EL (cell line): ENCODE results near the gene GLDC.
"Not testable (repeated sequence)": the region's sequence is repeated elsewhere in the genome, so short reads cannot be mapped to it uniquely, and the experiment has no call there.

ENCODE experiments used
- DNase-seq: peaks from one replicate; pipeline ENCODE4 v3.0.0-alpha.2; 2016

GLDC gene

DNA sequence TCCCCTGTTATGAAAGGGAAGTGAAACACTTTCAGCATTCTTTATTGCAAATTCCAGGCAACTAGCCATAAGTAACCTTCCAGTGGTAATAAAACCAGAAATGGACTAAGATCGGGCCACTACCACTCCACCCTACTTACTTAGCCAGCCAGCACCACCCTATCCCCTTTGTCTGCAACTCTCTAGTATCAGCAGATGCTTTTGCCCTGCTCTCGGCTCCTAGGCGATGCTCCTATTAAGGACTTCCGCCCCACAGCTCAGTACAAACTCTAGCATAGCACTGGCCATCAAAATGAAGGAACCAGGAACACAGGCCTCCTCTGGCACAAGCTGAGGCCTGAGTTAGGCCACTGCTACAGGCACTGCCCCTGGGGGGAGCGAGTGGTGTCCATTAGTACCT lies 81.2 kb downstream of the GLDC start:
- DNase-seq = no peak

GRCh38 chr9:6562871-6563430 lies 82.6 kb downstream of the GLDC start:
- DNase-seq = no peak

- no peak for DNase-seq
Observed at GRCh38 chr9:6562201-6562600, 83.3 kb downstream of the GLDC start.

GRCh38 chr9:6557883-6558616 lies 87.5 kb downstream of the GLDC start:
- no peak for DNase-seq

DNA sequence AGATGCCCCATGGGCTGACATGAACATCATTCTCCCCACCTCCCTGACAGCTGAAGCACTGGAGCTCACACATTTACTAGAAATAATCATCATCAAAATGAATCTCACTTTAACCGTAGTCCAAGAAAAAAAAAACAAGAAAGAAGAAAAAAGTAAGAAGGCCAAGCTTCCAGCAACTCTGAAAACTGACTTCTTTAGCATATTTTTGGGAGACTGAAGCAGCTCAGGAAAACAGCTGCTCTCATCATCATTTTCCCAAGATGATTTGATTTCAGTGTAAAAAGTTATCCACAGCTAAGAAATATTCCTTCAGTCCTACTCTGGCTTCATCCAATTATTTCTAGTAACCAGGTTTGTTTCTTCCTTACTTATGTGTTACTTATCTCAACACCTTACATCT lies 91.7 kb downstream of the GLDC start:
- no peak for DNase-seq

GRCh38 chr9:6552498-6553121 lies 92.9 kb downstream of the GLDC start:
- peak; percentile 46 for DNase-seq

DNA sequence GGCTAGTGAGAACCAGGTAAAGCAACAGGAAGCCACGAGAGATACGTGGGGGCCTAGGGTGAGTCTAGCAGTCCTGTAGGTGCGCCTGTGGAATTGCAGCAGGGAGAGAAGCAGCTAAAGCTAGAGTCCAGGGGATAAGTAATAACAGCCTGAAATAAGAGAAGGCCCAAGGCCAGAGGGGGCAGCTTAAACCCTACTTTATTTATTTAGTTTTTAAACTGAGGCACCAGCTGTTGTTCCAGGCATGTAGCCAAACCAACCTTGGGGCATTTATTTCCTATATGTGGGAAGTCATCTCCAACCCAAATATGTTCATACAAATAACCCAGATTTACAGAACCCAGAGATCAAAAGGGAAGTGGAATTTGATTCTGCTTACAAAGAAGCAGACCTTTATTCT lies 93.5 kb downstream of the GLDC start:
- DNase-seq = peak; percentile 66

DNA sequence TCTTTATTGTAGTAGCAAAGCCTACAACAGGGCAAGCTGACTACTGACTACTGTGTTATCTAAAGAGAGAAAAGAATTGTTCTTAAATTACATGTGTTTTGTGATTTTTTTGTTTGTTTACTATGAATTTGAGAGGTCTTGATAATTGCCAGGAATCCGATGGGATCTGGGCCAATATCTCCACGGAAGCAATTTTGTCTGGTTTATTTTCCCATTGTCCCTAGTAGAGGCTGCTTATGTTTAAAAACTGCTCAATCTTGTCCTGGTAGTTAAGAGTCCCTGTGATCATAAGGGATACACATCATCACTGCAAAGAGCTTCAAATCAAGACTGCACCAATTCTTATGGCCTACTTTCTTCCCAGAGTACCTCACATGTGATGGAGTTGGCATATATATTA lies 94.4 kb downstream of the GLDC start:
- DNase-seq = no peak

DNA sequence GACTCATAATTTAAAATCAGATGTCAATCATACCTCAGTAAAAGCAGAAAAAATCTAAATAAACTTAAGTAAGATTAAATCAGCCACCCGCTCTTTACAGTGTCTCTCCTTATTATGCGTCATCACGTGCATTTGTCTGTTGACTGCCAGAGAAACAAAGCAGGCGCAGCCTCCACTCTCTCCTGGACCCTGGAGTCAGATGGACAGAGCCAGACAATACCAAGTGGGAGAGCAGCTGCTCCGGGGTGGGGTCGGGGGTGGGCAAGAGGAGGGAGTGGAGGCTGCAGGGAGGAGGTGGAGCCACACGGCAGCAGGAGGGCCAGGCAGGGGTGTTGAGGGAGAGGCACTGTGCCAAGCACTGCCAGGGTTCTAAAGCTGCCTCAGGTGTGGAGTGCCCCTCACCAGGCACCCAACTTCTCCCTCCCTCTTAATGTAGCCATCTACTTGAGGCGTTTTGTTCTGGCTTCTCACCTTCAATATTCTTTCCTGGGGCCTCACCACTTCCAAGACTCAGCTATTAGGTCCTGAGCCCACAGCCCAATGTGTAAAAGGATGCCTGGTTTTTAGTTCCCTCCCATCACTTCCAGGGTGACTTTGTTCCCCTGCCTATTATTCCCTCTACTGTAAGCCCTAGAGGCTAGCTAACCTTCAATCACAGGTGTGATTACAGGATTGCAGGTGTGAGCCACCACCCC lies 96.3 kb downstream of the GLDC start:
- no peak for DNase-seq

DNA sequence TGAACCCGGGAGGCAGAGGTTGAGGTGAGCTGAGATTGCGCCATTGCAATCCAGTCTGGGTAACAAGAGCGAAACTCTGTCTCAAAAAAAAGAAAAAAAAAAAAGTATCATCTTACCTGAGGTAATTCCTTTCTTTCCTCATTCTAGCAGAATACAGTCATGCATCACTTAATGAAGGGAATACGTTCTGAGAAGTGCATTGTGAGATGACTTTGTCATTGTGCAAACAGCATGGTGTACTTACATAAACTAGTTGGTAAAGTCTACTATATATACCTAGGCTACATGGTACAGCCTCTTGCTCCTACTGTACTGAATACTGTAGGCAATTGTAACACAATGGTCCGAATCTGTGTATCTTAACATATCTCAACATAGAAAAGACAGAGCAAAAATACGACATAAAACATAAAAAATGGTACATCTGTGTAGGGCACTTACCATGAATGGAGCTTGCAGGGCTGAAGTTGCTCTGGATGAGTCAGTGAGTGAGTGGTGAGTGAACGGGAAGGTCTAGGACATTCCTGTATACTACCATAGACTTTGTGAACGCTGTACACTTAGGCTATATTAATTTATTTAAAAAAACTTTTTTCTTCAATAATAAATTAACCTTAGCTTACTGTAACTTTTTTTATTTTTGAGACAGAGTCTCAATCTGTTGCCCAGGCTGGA lies 100.4 kb downstream of the GLDC start:
- no peak for DNase-seq

GRCh38 chr9:6543204-6543603 lies 102.3 kb downstream of the GLDC start:
- DNase-seq = no peak

- not testable (repeated sequence) for DNase-seq
Observed at GRCh38 chr9:6542617-6543016, 102.9 kb downstream of the GLDC start.

- DNase-seq = peak; percentile 9
Observed at GRCh38 chr9:6538666-6539071, 106.9 kb downstream of the GLDC start.

DNA sequence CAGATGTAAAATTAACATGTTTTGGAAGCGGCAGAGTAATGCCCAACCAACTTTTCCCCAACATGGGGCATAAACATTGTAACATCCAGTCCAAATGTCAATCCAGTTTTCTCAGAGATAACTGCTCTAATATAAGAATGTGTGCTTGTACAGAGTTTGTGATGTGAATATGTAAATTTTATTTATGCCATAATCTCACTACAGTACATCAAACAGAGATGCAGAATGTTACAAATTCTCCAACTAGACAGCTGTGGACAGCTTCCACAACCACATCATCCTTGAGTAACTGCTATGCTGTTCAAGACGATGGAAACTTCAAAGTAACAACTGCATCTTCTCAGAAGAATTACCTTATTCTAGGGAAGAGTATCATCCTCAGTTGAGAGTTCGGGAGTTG lies 109.9 kb downstream of the GLDC start:
- DNase-seq = no peak

- DNase-seq = peak; percentile 34
Observed at GRCh38 chr9:6525326-6526045, 120.0 kb downstream of the GLDC start.

DNA sequence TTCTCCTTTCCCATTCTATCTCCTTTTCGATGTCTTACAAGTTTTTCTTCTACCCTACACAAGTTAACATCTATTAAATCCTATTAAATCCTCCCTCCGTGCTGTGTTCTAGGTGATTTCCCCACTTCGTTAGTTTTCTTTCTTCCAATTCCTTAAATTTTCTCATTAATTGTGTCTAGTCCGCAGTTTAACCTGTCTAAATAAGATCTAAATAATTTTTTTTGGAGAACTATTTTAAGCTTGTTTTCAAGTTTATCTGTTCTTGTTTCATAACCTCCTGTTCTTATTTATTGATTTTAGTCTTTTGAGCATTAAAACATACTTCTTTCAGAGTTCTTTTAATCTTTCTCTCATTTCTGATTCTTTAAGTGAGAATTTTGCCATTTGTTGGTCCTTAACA lies 123.3 kb downstream of the GLDC start:
- DNase-seq = no peak

DNA sequence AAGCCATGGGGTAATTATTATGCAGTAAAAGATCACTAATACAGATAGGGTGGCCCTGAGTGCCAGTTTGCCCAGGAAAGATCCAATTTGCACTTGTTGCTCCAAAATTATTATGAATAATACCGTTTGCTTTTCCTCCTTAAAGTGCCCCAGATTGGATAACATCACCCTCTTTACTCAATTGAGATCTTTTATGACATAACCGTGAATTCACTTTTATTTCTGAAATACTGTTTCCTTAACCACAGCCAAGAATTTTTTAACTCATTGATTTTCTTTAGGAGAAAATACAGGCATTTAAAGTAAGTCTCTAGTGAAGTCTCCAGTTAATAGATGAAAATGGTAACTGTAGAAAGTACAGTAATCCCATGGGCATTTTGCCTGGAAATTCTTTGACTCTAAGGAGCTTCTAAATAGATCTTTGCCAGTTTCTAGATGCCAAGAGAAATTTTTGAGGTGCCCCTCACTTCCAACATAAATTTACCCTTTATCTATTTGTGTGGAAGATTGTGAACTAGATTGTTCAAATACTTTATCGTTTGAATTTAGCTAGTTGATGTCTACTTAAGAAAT lies 133.4 kb downstream of the GLDC start:
- no peak for DNase-seq

DNA sequence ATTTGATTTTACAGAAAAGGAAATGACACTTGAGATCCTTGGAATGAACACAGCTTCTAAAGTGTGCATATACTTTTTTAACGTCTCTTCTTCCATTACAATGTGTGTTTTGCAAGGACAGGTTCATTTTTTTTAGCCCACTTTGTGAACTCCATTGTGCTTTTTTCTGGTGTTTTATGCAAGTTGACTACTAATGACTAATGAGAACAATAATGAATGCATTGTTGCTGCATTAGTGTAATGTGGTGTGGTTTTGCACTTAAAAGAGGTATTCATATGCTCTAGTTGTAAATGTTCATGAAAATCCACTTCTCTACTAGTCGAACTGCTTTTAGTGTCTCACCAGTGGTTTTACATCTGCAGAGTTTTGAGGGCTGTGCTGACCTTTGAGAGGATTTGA lies 139.0 kb downstream of the GLDC start:
- no peak for DNase-seq

GRCh38 chr9:6502399-6502798 lies 143.1 kb downstream of the GLDC start:
- DNase-seq = no peak

- no peak for DNase-seq
Observed at GRCh38 chr9:6501526-6502210, 143.9 kb downstream of the GLDC start.

- peak; percentile 36 for DNase-seq
Observed at GRCh38 chr9:6498982-6499381, 146.5 kb downstream of the GLDC start.

- no peak for DNase-seq
Observed at GRCh38 chr9:6495466-6495865, 150.1 kb downstream of the GLDC start.
